CD4-positive, alpha-beta T cell treated with Interleukin-15 for 4 hours (primary cell): ENCODE measurements around the gene APOBEC2.

ENCODE experiments used
- DNase-seq: peaks from one replicate; pipeline ENCODE4 v3.0.0-alpha.2; 2020; ENCODE audit warnings: low spot score

The APOBEC2 gene

DNA sequence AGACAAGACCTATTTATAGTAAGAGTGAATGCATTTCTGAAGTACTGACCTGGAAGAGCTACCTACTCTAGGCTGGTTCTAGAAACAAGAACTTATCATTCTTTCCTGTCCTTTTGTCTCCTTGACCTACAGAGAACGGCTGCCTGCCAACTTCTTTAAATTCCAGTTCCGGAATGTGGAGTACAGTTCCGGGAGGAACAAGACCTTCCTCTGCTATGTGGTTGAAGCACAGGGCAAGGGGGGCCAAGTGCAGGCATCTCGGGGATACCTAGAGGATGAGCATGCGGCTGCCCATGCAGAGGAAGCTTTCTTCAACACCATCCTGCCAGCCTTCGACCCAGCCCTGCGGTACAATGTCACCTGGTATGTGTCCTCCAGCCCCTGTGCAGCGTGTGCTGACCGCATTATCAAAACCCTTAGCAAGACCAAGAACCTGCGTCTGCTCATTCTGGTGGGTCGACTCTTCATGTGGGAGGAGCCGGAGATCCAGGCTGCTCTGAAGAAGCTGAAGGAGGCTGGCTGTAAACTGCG, 8.3 kb downstream of the APOBEC2 start:
- no peak for DNase-seq

DNA sequence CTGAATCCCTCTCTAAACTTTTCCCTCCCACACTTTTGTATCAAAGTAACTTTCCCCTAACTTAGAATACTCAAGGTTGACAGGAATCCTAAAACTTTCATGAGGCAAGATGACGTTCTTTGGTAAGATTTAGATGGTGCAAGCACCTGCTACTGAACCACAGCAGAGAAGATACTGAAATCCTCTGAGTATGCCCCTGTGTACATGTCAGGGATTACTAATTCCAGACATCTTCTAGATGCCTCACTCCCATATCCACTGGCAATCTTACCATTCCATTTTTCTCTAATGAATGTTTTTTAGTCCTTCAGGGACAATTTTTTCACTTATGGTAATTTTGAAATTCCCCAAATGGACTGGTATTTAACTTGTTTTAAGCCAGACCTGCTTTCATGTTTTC, 9.1 kb downstream of the APOBEC2 start:
- no peak for DNase-seq

DNA sequence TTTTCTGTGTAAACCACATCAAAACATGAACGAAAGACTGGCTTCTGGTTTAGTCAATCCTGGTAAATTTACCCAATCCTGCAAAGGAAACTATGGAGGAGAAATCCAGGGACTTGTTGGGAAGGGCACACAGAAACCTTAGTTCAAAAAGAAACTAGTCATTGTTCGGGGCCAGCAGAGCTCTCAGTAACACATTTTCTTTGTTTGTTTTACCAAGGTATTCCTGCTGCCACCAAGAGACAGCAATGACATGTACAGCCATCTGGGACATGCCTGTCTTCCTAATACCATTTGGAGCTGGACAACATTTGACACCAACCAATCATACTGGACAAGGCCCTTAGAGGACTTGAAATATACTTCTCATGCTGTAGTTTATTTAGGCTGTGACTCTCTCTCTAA, 10.9 kb downstream of the APOBEC2 start:
- no peak for DNase-seq

DNA sequence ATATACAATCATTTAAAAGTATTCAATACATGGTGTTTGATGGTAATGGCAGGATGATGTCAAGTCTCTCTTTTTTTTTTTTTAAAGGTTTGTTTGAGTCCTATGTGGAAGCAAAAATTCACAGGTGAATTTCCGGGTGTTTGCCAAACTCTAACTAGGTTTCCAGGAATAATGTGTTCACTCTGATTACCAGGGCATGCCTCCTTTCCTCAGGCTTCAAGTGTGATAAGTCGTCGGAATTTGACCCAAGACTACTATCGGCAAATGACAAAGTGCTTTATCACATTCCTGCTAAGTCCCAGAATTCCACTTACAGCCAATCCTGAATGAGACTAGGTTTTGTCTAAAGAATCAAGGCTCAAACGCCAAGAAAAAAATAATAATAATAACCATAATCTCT, 11.8 kb downstream of the APOBEC2 start:
- no peak for DNase-seq

DNA sequence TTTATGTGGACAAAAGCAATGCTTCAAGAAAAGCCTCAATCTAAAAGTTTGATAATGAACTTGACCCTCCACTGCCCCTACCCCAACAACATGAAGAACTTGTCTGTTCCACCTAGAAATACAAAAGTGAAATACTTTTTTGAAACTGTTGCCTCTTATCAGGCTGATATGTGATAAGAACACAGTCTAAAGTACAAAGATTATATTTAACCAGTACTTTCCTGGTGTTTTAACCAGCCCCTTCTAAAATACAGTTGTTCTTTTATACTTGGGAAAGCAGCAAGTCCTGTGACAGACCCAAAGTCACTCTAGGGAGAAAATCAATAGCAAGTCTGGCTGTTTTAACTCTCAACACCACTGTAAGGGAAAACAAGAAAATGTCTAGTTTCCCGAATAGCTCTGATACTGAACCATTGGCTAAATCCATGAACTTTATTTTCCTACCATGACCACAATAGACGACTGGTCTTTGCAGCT, 12.6 kb downstream of the APOBEC2 start:
- no peak for DNase-seq

DNA sequence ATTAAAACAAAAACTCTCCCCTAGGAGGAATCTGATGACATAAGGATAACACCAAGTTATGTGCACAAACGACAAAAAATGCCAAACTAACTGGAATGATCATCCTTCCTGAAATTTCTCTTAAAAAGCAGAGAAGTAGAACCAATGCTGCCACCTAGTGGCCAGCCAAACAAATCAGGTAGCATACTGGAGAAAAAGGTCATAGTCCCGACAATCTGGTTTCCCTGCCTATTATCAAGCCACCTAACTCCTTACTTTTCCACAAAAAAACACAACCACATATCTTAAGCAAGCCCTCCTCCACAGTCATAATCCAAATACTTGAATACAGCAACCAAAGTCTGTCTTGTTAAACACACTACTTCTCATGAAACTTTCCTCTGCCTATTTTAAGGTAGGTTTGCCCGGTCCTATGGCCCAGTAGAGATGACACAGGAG, 13.9 kb downstream of the APOBEC2 start:
- DNase-seq = peak; percentile 55

DNA sequence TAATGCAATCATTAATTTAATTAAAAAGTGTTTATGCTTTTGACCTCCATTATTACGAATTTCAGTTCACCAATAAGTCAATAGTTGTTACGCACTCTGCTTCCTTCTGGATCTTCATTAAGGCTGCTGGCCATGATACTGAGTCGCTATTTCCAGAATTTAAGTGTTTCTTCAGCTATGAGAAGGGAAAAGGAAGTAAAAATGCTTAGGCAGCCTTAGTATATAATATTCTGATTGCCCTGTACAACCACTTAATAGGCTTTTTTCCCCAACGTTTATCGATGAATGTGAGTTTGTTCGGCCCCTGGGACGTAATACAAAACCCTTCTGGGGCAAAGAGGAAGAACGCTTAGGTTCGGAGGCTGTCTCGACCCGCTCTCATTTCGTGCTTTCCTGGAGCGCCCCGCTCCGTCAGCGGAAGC, 18.5 kb downstream of the APOBEC2 start:
- DNase-seq = no peak

DNA sequence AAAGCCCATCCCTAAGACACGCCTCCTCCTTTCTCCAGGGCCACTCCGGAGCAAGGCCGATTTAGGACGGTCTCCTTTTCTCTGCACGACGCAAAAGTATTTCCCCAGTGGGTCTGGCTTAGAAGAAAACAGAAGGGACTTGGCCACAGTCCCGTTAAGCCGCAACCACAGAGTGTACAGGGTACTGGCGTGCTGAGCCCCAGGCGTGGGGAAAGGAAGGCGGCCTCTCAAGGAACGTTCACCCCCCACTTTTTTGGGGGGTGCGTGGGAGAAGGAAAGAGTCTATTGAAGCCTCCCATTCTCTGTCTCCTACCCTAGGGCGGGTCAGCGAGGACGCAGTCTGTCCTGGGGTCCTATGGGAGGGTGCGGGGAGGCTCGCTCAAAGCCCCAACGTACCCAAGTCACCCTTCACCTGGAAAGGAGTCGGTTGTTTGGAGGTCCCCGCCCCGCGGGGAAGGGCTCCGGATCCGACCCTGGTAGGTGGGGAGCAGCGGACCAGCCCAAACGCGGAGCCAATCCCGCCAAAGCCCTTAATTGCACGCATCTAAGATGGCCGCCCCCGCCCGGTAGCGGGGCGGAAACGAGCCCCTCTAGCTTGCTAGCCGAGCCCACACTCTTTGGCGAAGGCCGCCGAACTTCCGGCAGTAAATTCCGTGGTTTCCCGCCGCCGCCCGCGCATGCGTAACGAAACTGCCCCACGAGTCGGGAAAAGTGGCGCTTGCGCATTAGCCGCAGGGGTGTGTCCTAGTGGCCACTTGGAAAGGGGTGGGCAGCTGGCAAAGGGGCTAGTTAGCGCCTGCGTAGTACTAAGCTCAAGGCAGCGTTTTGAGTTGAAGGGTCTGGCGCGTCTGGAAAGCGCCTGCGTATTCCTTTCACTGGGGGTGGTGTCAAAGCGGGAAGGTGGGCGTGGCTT, 19.2 kb downstream of the APOBEC2 start, which contains the start of gene OARD1:
OARD1 (minus strand) TSS at position 434 of the 913 bp plus-strand sequence. CDS start 722 bp downstream, outside the sequence.
- peak; percentile 100 for DNase-seq

DNA sequence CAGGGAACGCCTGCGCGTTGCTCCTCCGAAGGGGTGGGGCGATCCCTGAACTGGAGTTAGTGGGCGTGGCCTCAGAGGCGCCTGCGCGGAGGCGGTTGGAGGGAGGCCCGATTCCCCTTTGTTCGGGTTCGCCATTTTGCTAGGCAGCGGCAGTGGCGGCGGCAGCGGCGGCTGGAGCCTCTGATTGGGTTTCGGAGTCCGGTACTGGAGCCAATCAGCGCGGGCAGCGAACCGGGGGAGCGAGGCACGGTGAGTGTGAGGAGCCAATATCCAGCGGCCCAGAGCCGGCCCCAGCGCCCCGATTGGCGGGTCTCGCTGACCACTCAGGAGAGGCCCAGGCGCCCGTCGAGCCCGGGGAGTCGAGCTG, 19.8 kb downstream of the APOBEC2 start, which contains the start of gene NFYA:
NFYA (plus strand) TSS at position 139 of the 367 bp plus-strand sequence. CDS start 6,116 bp downstream, outside the sequence.
- DNase-seq = no peak

DNA sequence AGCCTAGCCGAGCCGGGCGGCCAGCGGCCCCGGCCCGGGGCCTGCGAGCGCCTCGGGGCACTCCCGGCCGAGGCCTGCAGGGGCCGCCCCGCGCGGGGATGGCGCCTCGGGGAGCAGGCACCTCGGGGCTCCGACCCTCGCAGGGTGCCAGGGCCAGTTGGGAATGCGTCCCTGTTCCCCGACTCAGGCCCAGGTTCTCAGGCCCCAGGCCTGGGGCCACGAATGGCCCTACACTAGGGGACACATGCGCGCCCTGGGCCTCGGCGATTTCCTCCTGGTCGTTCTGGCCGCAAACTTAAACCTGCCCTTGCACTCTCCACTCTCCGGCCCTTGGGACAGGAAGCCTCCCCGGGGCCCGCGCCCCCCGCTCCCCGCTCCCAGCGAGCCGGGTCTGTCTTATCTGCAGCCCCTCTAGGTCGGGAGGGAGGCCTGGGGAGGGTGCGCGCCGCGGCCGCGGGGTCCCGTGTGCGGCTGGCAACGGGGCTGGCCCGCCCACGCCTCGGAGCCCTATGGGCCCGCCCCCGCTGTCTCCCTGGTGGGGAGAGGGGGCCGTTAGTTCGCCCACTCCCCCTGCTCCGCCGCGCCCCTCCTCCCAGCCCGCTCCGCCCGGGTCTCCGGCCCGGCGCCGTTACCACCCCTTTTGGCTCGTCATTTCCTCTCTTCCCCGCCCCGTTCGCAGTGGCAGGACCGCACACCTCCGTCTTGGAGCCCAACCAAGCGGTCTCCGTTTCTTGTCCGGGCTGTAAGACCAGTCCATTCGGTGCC, 20.4 kb downstream of the APOBEC2 start:
- DNase-seq = peak; percentile 78

DNA sequence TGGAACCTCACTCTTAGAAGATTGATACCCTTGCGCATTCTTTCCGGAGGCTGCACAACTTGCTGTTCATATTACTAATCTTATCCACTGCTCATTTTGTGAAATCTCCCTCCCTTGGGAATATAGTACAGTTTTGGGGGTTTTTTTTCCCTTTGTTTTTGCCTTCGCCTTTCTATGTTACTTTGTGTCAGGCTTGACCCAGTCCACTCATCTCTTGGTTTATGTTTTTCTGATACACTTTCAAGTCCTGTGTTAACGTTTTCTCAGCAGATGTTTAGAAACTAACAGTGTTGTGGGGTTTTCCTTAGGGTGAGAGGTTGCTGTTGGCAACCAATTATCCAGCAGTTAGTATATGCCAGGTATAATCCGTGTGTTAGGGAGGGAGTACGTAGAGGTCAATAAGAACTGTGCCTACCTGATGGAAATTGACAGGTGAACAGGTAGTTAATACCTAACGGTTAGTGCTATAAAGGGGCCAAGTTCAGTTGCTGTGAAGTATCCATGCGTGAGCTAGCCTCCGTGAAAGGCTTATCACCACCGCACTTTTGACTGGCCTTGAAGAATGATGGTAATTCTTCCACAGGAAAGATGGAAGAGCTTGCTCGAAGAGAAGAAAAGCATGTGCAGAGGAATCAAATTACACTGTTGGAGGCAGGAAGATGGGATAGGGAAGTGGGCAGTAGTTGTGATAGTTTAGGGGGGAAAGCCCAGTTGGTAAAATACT, 21.1 kb downstream of the APOBEC2 start:
- DNase-seq = peak; percentile 13

DNA sequence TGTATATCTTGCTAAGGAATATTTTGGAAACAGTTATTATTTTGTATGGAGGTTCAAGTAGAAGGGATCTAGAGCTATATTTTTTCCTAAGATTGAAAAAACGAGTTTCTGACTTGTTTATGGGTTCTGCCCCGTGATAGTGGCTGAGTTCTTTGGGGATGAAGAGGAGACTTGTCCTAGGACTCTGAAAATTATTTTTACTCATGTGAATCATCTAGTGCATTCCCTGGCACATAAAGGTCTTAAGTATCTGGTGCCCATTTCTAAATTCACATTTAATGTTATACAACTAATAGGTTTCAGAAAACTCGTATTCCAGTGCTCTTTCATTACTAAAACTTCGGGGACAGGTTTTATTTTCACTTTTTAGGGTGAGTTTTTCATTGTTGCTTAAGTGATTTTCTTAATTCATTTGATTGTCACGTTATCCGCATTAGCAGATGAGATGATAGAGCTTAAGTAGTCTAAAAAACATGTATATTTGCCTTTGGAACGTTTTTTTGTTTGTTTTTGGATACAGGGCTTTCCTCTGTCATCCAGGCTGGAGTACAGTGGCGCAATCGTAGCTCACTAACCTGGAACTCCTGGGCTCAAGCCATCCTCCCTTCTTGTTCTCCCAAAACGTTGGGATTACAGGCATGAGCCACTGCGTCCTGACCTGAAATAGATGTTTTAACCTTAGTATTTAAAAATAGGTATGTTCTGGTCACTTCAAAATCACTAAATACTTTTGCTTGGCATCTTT, 21.9 kb downstream of the APOBEC2 start:
- no peak for DNase-seq

DNA sequence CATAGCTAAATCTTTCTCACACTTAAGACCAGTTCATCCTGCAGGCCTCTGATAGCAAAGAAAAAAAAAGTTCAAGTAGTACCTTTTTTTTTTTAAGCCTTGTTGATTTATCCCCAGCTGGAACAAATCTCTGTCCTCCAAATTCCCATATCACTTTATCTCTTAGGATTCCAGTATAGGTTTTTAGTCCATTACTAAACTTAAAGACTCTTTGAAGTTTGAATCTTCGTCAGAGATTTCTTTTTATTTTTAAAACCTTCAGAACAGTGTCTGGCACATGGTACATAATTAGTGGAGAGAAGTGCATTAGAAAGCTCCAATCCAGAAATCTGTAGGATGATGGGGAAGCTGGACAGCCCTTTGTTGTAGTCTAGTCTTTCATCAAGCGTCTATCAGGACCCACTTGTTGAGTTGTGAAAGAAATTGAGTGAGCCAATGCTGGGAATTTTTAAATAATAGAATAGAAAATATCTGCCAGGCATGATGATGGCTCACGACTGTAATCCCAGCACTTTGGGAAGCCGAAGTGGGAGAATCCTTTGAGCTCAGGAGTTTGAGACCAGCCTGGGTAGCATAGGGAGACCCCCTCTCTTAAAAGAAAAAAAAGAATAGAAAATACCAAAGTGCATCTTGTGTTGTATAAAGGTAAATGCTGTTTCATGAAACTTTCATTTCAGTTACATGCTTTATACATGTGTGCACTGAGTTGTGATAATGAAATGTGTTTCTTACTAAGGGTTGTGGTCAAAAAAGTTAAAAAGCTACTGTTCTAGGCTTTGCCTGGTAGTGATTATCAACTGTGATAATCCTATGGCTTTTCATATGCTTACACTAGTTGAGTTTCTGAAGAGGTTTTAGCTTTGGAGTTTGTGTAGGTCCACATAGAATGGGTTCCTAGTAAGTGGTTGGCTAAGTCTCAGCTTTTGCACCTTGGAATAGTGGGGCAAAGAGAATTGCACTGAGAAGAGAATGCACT, 22.9 kb downstream of the APOBEC2 start:
- DNase-seq = no peak

DNA sequence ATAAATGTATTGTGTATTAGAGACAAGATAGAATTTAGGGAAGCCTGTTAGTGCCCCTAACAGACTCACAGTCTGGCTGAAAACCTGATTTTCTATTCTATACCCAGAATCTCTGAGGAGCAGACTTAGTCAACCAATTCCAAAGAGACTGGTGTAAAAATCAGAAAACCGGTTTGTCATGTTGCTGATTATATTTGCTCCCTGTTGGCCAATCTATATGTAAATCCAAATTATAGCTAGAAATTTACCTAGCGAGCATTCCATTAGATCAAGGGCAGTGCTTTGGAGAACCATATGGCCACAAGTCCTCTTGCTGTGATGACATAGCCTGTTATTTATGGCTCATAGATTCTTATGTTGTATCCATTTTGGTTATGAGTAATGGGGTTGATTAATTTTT, 24.5 kb downstream of the APOBEC2 start:
- no peak for DNase-seq

DNA sequence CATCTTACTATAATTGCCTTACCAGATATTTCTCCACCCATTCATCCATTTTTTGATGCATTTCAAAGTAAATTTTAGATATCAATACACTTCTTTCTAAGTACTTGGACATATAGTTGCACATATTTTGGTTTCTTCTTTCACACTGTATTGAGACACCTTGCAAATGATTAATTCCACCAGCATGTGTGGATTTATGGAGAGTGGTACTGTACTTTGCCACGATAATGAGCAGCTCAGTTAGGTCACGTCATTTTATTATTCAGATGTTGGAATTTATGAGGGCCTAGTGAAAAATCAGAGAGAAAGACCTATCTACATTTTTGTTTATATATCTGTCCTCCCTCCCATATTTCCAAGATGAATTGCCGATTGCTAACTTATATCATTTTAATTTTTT, 25.1 kb downstream of the APOBEC2 start:
- DNase-seq = no peak

DNA sequence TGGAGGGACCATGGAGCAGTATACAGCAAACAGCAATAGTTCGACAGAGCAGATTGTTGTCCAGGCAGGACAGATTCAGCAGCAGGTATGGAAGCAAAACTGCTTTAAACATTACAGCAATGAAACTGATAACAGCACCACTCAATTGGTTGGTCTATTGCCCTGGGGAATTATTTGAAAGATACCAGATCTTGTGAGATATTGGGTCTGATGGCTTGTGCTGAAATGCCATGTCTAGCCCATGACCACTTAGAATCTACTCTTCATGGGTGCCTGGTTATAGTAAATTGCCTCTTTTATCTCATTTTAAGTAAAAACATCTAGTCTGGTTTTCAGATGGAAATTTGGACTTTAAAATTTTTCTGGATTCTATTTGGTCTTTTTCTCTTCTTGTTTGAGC, 26.1 kb downstream of the APOBEC2 start:
- no peak for DNase-seq

DNA sequence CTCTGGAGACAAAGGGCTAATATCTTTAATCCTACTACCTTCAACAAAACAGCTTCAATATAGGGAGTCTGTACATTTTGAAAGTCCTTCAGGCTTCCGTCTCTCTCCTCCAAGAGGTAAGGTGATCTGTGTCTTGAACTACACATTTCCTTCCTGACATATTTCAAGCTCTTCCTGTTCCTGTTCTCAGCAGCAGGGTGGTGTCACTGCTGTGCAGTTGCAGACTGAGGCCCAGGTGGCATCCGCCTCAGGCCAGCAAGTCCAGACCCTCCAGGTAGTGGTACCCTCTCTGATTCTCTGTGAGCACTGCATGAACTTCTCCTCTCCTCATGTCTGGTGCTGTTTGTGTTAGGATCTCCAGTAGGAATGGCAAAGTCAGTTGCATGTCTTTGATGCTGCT, 27.6 kb downstream of the APOBEC2 start:
- DNase-seq = peak; percentile 38

DNA sequence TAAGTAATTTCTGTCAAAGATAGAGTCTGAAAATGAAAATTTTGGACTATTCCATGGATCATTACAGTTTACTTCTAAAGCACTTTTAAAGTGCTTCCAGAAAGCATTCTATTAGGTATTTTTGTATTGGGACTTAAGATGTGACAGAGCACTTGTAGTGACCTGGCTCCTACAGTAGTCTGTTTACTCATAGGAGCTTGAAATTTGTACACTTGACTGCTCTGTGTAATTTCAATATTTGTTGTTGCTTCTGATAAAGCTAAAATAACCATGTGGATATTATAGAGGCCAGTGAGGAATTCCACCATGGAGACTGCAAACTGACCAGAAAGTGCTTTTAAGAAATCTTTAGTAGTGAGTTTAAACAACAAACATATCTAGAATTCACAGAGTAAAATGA, 30.1 kb downstream of the APOBEC2 start:
- DNase-seq = no peak

DNA sequence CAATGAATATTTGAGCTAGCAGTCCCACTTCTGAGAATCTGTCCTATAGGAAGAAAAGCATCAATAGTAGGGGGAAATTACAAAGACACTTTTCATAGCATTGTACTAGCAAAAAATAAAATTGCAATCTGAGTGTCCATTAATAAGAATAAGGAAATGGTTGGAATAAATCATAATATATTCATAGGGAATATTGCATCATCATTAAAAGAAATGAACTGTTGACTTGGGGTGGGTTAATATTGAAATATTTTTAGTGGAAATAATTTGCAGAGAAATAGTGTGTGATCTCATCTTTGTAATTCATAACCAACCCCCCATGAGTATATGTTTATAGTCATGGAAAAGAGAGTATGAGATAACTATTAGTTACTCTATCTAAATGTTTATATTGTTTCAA, 32.2 kb downstream of the APOBEC2 start:
- no peak for DNase-seq

DNA sequence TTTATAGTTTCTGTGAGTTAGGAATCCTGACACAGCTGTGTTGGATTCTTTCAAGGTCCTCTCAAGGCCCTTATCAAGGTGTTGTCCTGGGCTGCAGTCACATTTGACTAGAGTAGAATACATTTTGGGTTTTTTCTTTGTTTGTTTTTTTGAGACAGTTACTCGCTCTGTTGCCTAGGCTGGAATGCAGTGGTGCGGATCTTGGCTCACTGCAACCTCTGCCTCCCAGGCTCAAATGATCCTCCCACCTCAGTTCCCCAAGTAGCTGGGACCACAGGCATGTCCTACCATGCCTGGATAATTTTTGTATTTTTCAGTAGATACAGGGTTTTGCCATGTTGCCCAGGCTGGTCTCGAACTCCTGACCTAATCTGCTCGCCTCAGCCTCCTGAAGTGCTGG, 35.4 kb downstream of the APOBEC2 start:
- DNase-seq = no peak
